Keratinocyte (primary cell): ENCODE measurements around the gene TMEM125. TPM values are rescaled to one million over a fixed set of nuclear protein-coding genes. Genes with fewer than 3 reads are reported as not detected.

Source experiments
- DNase-seq: peaks from one replicate; pipeline ENCODE4 v3.0.0-alpha.2; 2011; ENCODE audit warnings: low read depth, missing footprints, low spot score
- FAIRE-seq: peaks from 2 replicates; lab custom pipeline; 2011; peaks lifted over from hg19 to GRCh38; lab: Jason Lieb, UNC
- H2AFZ ChIP-seq: 2 replicates; pipeline ENCODE4 v1.6.0; 2012; ENCODE audit warnings: low read length, control low read depth, inconsistent platforms; ENCODE audit not compliant: control insufficient read depth
- H3K27ac ChIP-seq: 2 replicates; pipeline ENCODE4 v1.5.1; 2011; ENCODE audit warnings: low read length; ENCODE audit not compliant: control insufficient read depth, insufficient read depth
- H3K27me3 ChIP-seq: 3 replicates; pipeline ENCODE4 v1.6.0; 2011; ENCODE audit warnings: low read length; ENCODE audit not compliant: control insufficient read depth, insufficient read depth; ENCODE audit errors: extremely low read depth
- H3K36me3 ChIP-seq, 2 experiments: 2 replicates in 1 of 2; 3 replicates in 1 of 2; pipeline ENCODE4 v1.5.1; 2011; ENCODE audit warnings: low read length in 2 of 2, mild to moderate bottlenecking in 1 of 2; ENCODE audit not compliant: control insufficient read depth in 2 of 2, insufficient read depth in 2 of 2; ENCODE audit errors: extremely low read depth in 1 of 2
- H3K4me1 ChIP-seq: 3 replicates; pipeline ENCODE4 v1.5.1; 2011; ENCODE audit warnings: low read length; ENCODE audit not compliant: control insufficient read depth, insufficient read depth; ENCODE audit errors: extremely low read depth
- H3K4me2 ChIP-seq: 3 replicates; pipeline ENCODE4 v1.6.0; 2011; ENCODE audit warnings: low read depth, low read length; ENCODE audit not compliant: control insufficient read depth, insufficient read depth; ENCODE audit errors: extremely low read depth
- H3K4me3 ChIP-seq, 3 experiments: fragments of 200-600 bp in 1 of 3; sonication (generic) in 1 of 3; 2 replicates in 2 of 3; 3 replicates in 1 of 3; pipeline ENCODE4 v1.5.1; 2011 to 2016; ENCODE audit warnings: low read length in 3 of 3, mild to moderate bottlenecking in 3 of 3, control low read depth in 2 of 3, inconsistent platforms in 1 of 3, low read depth in 1 of 3, mixed read lengths in 1 of 3, mixed run types in 1 of 3, moderate library complexity in 1 of 3; ENCODE audit not compliant: control insufficient read depth in 2 of 3, insufficient read depth in 2 of 3; ENCODE audit errors: extremely low read depth in 1 of 3
- H3K79me2 ChIP-seq: 2 replicates; pipeline ENCODE4 v1.6.0; 2012; ENCODE audit warnings: low read length; ENCODE audit not compliant: control insufficient read depth, insufficient read depth
- H3K9ac ChIP-seq: 3 replicates; pipeline ENCODE4 v1.6.0; 2011; ENCODE audit warnings: low read length; ENCODE audit not compliant: control insufficient read depth, insufficient read depth; ENCODE audit errors: extremely low read depth
- H3K9me1 ChIP-seq: 3 replicates; pipeline ENCODE4 v1.6.0; 2011; ENCODE audit warnings: low read length; ENCODE audit not compliant: control insufficient read depth, insufficient read depth; ENCODE audit errors: extremely low read depth
- H3K9me3 ChIP-seq: 2 replicates; pipeline ENCODE4 v1.5.1; 2012; ENCODE audit warnings: low read depth, low read length; ENCODE audit not compliant: control insufficient read depth
- H4K20me1 ChIP-seq: 3 replicates; pipeline ENCODE4 v1.6.0; 2011; ENCODE audit warnings: low read length; ENCODE audit not compliant: control insufficient read depth, insufficient read depth; ENCODE audit errors: extremely low read depth
- EZH2 ChIP-seq: IDR thresholded peaks from one replicate; pipeline ENCODE4 v1.6.1; 2012; ENCODE audit warnings: inconsistent platforms, mild to moderate bottlenecking, low read length, moderate library complexity
- dilution Hi-C: fragments of 300-500 bp; cut with MboI; formaldehyde crosslinking; loops from one replicate; pipeline ENCODE4 v1.7.0; 2020; ENCODE audit warnings: low sequenced_read_pairs; ENCODE audit not compliant: extremely low pct_ligation_motif_present
- polyA plus RNA-seq, 5 experiments: library from polyadenylated mRNA; depleted of rRNA in 3 of 5; stranded (reverse) in 3 of 5; stranded (forward) in 1 of 5; unstranded in 1 of 5; fragments of >200 nt; gene quantifications; 1 replicate in 1 of 5; 2 replicates in 3 of 5; 3 replicates in 1 of 5; pipeline versions ENCODE4 v1.2.1 to v1.2.3, GENCODE V29; 2011 to 2012; ENCODE audit warnings: missing spikeins in 2 of 5, low read depth in 1 of 5, low replicate concordance in 1 of 5
- TF ChIP-seq, protein P1 (sequence below), 3 experiments: IDR thresholded peaks in 1 of 3; conservative IDR thresholded peaks in 1 of 3; optimal IDR thresholded peaks in 1 of 3; 2 replicates in 2 of 3; 3 replicates in 1 of 3; pipeline versions ENCODE3 to v1.5.1; 2011; ENCODE audit warnings: low read length in 3 of 3, mild to moderate bottlenecking in 3 of 3, moderate library complexity in 2 of 3, control low read depth in 1 of 3, inconsistent platforms in 1 of 3; ENCODE audit not compliant: insufficient read depth in 2 of 3; ENCODE audit errors: extremely low read depth in 1 of 3

Gene TMEM125
- polyA plus RNA-seq, 1 donor (not counting 4 experiments of a cell fraction or from before 2014, with no cell fraction given), result 0.92 TPM

DNA sequence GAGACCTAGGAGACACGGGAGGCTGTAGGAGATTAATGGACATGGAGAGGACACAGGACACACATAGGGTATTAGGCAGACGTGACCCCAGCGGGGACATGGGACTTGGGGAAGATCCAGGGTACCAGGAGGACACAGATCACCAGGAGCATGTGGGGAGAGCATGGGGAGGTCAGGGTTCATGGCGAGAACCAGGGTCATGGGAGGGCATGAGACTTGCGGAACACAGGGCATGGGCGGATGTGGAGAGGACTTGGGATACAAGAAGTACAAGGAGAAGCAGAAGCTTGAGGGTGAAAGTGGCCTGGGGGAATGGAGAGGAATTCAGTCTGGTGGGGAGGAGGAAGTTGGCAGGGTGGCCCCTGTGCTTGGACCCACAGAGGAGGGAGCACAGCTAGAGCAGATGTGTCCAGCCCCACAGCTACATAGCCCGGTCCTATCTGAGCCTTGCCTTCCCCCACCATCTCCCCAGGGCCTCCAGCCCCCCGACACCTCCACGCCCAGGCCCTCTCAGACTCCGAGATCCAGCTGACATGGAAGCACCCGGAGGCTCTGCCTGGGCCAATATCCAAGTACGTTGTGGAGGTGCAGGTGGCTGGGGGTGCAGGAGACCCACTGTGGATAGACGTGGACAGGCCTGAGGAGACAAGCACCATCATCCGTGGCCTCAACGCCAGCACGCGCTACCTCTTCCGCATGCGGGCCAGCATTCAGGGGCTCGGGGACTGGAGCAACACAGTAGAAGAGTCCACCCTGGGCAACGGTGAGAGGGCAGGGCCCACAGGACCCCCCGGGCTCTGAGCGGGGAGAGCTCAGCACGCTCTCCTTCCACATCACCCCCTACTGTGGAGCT is 43.1 kb downstream of the TMEM125 start:
- Histone ChIP-seq H3K9me1 (no peaks in the 10 kb centered on the region), H3K9ac (no peak overlapping the region), H3K4me1 (no peaks in the 10 kb centered on the region), H3K79me2 (no peaks in the 10 kb centered on the region), H3K27me3 (peaks cover 4% of the 10 kb centered on the region), H3K4me3 (no peak overlapping the region), H3K9me3 (no peaks in the 10 kb centered on the region), H2AFZ (no peak overlapping the region), H3K27ac (no peak overlapping the region), H4K20me1 (no peaks in the 10 kb centered on the region), H3K4me2 (no peak overlapping the region), H3K36me3 (no peaks in the 10 kb centered on the region)
- dilution Hi-C loops, result no loop called here
- FAIRE-seq, result no peak
- DNase-seq, result no peak
- TF ChIP-seq, protein P1, sequence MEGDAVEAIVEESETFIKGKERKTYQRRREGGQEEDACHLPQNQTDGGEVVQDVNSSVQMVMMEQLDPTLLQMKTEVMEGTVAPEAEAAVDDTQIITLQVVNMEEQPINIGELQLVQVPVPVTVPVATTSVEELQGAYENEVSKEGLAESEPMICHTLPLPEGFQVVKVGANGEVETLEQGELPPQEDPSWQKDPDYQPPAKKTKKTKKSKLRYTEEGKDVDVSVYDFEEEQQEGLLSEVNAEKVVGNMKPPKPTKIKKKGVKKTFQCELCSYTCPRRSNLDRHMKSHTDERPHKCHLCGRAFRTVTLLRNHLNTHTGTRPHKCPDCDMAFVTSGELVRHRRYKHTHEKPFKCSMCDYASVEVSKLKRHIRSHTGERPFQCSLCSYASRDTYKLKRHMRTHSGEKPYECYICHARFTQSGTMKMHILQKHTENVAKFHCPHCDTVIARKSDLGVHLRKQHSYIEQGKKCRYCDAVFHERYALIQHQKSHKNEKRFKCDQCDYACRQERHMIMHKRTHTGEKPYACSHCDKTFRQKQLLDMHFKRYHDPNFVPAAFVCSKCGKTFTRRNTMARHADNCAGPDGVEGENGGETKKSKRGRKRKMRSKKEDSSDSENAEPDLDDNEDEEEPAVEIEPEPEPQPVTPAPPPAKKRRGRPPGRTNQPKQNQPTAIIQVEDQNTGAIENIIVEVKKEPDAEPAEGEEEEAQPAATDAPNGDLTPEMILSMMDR (optimal IDR thresholded peaks at IDR 0.05 in 1 of 3, IDR thresholded peaks at IDR 0.05 in 1 of 3, conservative IDR thresholded peaks at IDR 0.05 in 1 of 3; ENCODE audit: extremely low read depth in 1 of 3, insufficient read depth in 2 of 3, low read length in 3 of 3), result no peak
- no peak for TF ChIP-seq EZH2

- Histone ChIP-seq H4K20me1 (no peaks in the 10 kb centered on the region), H3K9me1 (no peaks in the 10 kb centered on the region), H3K36me3 (no peaks in the 10 kb centered on the region), H3K9me3 (no peaks in the 10 kb centered on the region), H3K27ac (no peak overlapping the region), H3K9ac (no peak overlapping the region), H3K4me2 (no peak overlapping the region), H3K79me2 (no peaks in the 10 kb centered on the region), H3K27me3 (peaks cover 4% of the 10 kb centered on the region), H3K4me3 (no peak overlapping the region), H2AFZ (no peak overlapping the region), H3K4me1 (no peaks in the 10 kb centered on the region)
- DNase-seq (no peak), FAIRE-seq (no peak)
- TF ChIP-seq, protein P1 (optimal IDR thresholded peaks at IDR 0.05 in 1 of 3, IDR thresholded peaks at IDR 0.05 in 1 of 3, conservative IDR thresholded peaks at IDR 0.05 in 1 of 3; ENCODE audit: extremely low read depth in 1 of 3, insufficient read depth in 2 of 3, low read length in 3 of 3), result no peak
- no peak for TF ChIP-seq EZH2
- dilution Hi-C loops, result no loop called here
Measured at GRCh38 chr1:43313771-43314170, 44.0 kb downstream of the TMEM125 start.
